HG03342 (cell line): ENCODE measurements around the gene MAP3K7.
"Not testable (repeated sequence)": the region's sequence is repeated elsewhere in the genome, so short reads cannot be mapped to it uniquely, and the experiment has no call there.

ENCODE experiments used
- ATAC-seq: cut with Tn5 transposase; IDR thresholded peaks from one replicate; pipeline ENCODE4 v1.9.1; 2021; ENCODE audit warnings: mild to moderate bottlenecking, moderate library complexity; ENCODE audit not compliant: unreplicated experiment

Gene MAP3K7

GRCh38 chr6:90578894-90579549 is 7.8 kb downstream of the MAP3K7 start:
- no peak for ATAC-seq

- ATAC-seq = no peak
Observed at GRCh38 chr6:90575267-90575666, 11.6 kb downstream of the MAP3K7 start.

DNA sequence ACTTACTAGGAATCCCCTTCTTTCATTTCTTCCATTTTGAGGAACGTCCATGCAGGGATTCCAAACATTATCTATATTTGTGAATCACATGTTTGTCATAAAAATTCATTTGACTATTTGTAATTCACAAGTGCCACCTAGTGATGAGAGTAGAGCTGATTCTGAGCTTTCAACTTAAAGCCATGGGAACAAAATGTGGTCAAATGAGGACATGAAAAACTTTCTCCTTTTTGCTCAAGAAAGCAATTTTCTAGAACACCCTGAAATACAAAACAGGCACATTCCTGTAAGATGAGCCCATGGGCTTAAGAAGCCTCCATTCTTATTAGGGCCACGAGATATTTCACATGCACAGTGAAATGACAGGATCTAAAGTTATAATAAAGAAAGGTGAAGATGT is 12.3 kb downstream of the MAP3K7 start:
- no peak for ATAC-seq

DNA sequence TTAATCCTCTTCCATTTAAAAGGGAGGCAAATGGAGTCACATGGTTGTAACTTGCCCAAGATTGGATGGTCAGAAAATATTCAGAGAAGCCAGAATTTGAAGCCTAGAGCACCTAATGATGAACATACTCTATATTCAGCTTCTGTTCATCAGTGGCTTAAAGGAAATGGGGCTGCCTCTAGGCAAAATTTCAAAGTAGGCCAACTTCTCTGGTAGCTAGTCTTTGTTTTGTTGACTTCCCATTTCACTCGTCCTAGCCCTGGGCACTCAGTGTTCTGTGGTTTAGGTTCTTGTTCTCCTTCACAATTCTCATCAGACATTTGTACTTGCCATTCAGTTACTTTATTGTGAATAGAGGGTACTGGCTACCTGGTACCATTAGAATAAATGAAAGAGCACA is 13.2 kb downstream of the MAP3K7 start:
- no peak for ATAC-seq

DNA sequence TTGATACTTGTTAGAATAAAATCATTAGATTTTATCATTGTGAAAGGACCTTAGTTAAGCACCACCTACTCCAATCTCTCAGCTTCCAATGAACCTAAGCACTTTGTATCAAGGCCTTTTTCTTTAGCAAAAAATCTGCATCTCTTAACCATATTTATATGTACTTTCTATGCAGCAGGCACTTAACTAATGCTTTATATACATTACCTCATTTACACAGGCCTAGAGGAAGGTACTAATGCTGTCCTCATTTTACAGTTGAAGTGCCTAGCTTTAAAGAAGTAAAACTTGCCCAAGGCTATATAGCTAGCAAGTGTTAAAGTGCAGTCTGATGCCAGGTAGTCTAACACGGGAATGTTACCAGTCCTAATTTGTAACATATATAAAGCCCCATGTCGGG is 14.0 kb downstream of the MAP3K7 start:
- no peak for ATAC-seq

DNA sequence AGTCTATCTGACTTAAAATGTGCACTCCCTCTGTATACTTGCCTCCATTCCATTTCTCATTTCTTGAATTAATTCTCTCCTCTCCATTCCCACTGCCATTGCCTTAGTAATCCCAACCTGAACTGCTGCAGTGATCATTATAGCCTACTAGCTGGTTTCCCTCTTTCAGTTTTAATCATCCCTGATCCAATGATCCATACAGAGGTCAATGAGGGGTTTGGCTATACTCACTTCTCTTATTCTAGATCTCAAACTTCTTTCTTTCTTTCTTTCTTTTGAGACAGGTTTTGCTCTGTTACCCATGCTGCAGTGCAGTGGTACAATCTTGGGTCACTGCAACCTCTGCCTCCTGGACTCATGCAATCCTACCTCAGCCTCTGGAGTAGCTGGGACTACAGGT is 17.6 kb downstream of the MAP3K7 start:
- no peak for ATAC-seq

DNA sequence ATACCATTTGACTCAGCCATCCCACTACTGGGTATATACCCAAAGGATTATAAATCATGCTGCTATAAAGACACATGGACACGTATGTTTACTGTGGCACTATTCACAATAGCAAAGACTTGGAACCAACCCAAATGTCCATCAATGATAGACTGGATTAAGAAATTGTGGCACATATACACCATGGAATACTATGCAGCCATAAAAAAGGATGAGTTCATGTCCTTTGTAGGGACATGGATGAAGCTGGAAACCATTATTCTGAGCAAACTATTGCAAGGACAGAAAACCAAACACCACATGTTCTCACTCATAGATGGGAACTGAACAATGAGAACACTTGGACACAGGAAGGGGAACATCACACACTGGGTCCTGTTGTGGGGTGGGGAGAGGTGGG is 19.2 kb downstream of the MAP3K7 start:
- not testable (repeated sequence) for ATAC-seq

DNA sequence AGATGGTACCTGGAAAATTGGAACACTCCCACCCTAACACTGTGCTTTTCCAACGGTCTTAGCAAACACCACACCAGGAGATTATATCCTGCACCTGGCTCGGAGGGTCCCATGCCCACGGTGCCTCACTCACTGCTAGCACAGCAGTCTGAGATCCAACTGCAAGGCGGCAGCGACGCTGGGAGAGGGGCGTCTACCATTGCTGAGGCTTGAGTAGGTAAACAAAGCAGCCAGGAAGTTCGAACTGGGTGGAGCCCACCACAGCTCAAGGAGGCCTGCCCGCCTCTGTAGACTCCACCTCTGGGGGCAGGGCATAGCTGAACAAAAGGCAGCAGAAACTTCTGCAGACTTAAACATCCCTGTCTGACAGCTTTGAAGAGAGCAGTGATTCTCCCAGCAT is 24.5 kb downstream of the MAP3K7 start:
- not testable (repeated sequence) for ATAC-seq

GRCh38 chr6:90559931-90560330 is 26.9 kb downstream of the MAP3K7 start:
- ATAC-seq = no peak

GRCh38 chr6:90557006-90557405 is 29.9 kb downstream of the MAP3K7 start:
- no peak for ATAC-seq

GRCh38 chr6:90547991-90548390 is 38.9 kb downstream of the MAP3K7 start:
- ATAC-seq = no peak

DNA sequence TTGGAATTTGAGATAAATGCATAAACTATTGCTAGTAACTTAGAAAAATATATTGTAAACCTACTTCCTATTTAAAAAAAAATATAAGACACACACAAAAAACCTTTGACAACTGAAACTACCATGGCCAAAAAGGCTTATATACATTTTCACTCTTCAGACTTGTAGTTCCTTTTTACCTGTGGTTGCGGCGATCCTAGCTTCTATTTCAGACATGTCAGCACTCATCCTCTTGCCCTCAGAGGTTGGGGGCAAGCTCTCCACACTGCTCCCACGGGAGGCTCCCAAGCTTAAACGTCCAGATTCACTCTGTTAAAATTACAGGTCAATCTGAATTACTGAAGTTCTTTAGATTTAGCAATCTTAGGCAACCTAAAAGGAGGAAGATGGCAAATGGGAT is 39.8 kb downstream of the MAP3K7 start:
- ATAC-seq = no peak

DNA sequence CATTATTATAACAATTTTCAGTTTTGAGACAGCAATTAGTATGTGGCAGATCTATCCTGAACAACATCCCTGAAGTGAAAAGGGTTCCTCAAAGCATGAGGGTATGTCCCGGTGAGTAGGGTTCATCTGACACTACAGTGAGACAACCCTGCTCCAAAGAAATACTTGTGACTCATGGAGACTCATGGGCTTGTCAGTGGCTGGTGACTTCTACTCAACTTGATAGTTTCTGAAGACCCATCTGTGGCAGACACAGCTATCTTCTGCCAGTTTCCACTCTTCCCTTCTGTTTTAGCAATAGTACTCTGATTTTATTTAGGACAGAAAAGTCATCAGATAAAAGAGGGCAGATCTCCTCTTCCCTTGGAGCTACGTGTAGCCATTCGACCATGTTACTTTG is 41.4 kb downstream of the MAP3K7 start:
- no peak for ATAC-seq

GRCh38 chr6:90544741-90545140 is 42.1 kb downstream of the MAP3K7 start:
- no peak for ATAC-seq

DNA sequence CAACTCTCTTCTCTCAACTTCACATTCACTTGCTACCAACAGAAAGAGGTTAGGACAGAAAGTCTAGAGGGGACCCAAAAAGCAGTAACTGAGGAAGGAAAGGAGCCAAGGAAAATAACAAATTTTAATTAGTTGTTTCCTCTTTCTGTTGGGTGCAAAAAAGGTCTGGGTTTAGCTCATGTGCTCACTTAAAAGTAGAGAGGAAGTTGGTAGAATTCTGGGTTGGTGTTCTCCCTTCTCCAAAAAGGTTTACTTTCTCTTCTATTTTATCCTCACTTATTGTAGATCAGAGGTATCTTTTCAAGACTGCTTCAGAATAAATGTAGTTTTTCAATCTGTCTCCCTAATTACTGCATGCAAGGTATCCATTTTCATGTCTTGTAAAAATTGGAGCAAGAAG is 42.8 kb downstream of the MAP3K7 start:
- no peak for ATAC-seq

DNA sequence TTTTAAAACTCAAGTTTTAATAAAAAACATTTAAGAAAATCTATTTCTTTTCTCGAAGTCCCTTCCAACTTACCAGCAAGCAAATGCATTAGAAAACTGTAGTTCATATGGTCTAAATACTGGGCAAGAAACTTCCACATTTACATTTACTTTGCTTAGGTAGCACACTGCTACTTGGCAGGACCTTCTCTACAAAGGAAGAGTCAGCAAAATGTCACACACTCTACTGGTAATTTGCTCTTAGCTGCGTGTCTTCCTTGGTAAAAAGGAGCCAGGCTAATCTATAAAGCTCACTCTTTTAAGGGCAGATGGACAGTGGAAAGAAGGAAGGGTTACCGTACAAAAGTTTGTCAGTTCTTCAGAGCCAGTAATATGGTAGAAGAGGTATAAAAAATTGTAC is 45.7 kb downstream of the MAP3K7 start:
- no peak for ATAC-seq

DNA sequence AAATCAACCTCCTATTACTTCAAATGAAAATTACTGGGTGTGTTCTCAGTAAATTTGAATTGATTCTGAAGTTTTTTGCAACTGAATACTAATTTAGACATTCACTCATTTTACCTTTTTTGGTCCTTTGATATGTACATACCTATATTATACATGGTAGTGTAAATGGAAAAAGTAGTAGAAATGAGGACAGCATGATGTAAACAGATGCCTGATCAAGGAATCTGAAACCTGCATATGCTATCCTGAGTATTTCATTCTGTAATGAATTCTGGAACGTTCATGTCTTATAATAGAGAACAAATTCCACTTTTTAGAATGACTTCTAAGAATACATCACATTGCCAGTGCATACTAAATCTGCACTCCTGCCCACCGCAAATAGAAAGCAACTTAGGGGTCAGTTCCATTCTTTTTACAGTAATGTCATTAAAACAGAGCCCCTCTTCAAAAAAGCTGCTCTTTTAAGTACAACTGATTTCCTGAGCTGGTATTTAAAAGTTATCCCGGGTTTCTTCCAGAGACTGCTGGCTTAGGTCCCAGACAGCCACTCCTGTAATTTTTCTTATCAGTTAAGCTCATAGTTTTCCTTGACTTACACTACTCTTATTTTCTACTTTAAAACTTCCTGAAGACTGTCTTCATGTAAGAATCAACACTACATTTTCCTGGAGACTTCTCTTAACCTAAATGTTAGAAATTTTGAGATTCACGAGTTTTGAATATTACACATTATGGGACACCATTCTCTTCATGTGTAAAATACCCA is 48.4 kb downstream of the MAP3K7 start:
- no peak for ATAC-seq

- ATAC-seq = no peak
Observed at GRCh38 chr6:90537723-90538258, 49.1 kb downstream of the MAP3K7 start.

- no peak for ATAC-seq
Observed at GRCh38 chr6:90537027-90537426, 49.8 kb downstream of the MAP3K7 start.

DNA sequence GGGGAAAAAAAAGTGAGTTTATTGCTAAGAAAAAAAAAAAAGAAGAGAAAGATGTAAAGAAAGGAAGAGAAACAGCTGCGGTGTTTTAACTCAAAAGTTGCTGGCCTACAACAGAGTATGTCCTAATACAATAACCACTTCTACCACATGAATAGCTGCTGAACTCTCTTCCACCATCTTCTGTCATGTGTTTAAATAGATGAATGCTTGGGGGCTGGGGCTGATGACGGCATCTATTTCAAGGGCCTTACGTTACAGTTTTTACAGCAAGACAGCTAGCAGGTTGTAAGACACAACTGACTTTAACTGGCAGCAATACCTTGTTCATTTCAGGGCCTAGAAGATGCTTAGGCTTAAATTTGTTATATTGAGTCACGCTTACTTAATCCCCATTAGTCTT is 50.4 kb downstream of the MAP3K7 start:
- ATAC-seq = no peak

DNA sequence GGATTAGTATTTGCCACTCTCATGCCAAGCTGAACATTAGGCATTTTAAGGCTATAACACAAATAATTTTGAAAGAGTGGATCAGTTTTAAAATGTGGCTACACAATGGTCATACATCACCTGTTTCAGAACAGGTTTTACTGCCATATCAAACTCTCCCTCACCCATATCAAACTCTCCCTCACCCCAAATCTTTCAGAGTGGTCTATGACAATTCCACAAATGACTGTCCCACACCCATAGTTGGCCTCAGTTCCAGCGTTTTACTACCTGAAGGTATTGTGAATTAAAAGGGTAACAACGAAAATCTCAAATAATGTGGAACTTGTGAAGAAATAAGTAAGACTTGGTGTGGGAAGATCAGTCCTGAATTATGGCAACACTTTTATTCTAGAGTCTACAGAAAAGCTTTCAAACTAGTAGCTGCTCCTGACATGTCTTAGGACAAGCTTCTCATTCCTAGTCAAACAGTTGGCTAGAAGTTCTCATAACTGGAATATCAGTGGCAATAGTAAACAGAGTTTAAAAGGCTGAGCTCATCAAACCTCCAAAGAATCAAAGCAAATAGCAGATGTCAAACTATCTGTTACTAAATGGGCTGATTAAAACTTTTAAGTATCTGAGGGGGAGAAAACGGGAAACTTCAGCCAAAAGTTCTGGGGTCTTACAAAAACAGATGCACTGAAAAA is 52.4 kb downstream of the MAP3K7 start:
- no peak for ATAC-seq
